ENCODE results near the gene DNAJC10.
"Not testable (repeated sequence)": the region's sequence is repeated elsewhere in the genome, so short reads cannot be mapped to it uniquely, and the experiment has no call there.

The DNAJC10 gene

GRCh38 chr2:182672466-182673165 is 43.4 kb upstream of the DNAJC10 start:
- Histone ChIP-seq H3K9ac (no peak overlapping the region), H2AFZ (ENCODE audit: low read depth) (no peak overlapping the region), H3K36me3 (ENCODE audit: insufficient read depth) (no peaks in the 10 kb centered on the region), H3K4me3 (IDR thresholded peaks at IDR 0.05; ENCODE audit: insufficient read depth, low read depth, low read length) (no peak overlapping the region), H3K27me3 (ENCODE audit: insufficient read depth, low read depth) (no peaks in the 10 kb centered on the region), H3K79me2 (ENCODE audit: insufficient read depth, low read depth) (no peaks in the 10 kb centered on the region), H3K27ac (no peak overlapping the region), H3K4me2 (no peak overlapping the region), H4K20me1 (ENCODE audit: insufficient read depth) (no peaks in the 10 kb centered on the region), H3K4me1 (ENCODE audit: low read depth, poor library complexity, severe bottlenecking) (peaks cover 29% of the 10 kb centered on the region)
- TF ChIP-seq, protein P1, sequence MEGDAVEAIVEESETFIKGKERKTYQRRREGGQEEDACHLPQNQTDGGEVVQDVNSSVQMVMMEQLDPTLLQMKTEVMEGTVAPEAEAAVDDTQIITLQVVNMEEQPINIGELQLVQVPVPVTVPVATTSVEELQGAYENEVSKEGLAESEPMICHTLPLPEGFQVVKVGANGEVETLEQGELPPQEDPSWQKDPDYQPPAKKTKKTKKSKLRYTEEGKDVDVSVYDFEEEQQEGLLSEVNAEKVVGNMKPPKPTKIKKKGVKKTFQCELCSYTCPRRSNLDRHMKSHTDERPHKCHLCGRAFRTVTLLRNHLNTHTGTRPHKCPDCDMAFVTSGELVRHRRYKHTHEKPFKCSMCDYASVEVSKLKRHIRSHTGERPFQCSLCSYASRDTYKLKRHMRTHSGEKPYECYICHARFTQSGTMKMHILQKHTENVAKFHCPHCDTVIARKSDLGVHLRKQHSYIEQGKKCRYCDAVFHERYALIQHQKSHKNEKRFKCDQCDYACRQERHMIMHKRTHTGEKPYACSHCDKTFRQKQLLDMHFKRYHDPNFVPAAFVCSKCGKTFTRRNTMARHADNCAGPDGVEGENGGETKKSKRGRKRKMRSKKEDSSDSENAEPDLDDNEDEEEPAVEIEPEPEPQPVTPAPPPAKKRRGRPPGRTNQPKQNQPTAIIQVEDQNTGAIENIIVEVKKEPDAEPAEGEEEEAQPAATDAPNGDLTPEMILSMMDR (conservative IDR thresholded peaks at IDR 0.05; ENCODE audit: low read depth, low read length), result no peak

GRCh38 chr2:182680837-182681236 is 35.2 kb upstream of the DNAJC10 start:
- no peak overlapping the region for H2AFZ ChIP-seq (ENCODE audit: low read depth)
- TF ChIP-seq, protein P1 (conservative IDR thresholded peaks at IDR 0.05; ENCODE audit: low read depth, low read length), result no peak
- no peak overlapping the region for H3K9ac ChIP-seq
- H3K36me3 ChIP-seq (ENCODE audit: insufficient read depth), result no peaks in the 10 kb centered on the region
- no peaks in the 10 kb centered on the region for H3K4me1 ChIP-seq (ENCODE audit: low read depth, poor library complexity, severe bottlenecking)
- H3K27me3 ChIP-seq (ENCODE audit: insufficient read depth, low read depth), result no peaks in the 10 kb centered on the region
- H4K20me1 ChIP-seq (ENCODE audit: insufficient read depth), result no peaks in the 10 kb centered on the region
- H3K27ac ChIP-seq, result no peak overlapping the region
- H3K79me2 ChIP-seq (ENCODE audit: insufficient read depth, low read depth), result no peaks in the 10 kb centered on the region
- no peak overlapping the region for H3K4me2 ChIP-seq
- no peak overlapping the region for H3K4me3 ChIP-seq (IDR thresholded peaks at IDR 0.05; ENCODE audit: insufficient read depth, low read depth, low read length)

GRCh38 chr2:182682210-182682609 is 33.8 kb upstream of the DNAJC10 start:
- Histone ChIP-seq H3K36me3 (ENCODE audit: insufficient read depth) (peaks cover 3% of the 10 kb centered on the region; the same call in 1 of the 2 replicates), H3K79me2 (ENCODE audit: insufficient read depth, low read depth) (no peaks in the 10 kb centered on the region), H3K27ac (no peak overlapping the region), H3K4me3 (IDR thresholded peaks at IDR 0.05; ENCODE audit: insufficient read depth, low read depth, low read length) (no peak overlapping the region), H3K4me1 (ENCODE audit: low read depth, poor library complexity, severe bottlenecking) (no peaks in the 10 kb centered on the region), H2AFZ (ENCODE audit: low read depth) (no peak overlapping the region), H3K27me3 (ENCODE audit: insufficient read depth, low read depth) (no peaks in the 10 kb centered on the region), H4K20me1 (ENCODE audit: insufficient read depth) (no peaks in the 10 kb centered on the region), H3K4me2 (no peak overlapping the region), H3K9ac (no peak overlapping the region)
- TF ChIP-seq, protein P1 (conservative IDR thresholded peaks at IDR 0.05; ENCODE audit: low read depth, low read length), result no peak

DNA sequence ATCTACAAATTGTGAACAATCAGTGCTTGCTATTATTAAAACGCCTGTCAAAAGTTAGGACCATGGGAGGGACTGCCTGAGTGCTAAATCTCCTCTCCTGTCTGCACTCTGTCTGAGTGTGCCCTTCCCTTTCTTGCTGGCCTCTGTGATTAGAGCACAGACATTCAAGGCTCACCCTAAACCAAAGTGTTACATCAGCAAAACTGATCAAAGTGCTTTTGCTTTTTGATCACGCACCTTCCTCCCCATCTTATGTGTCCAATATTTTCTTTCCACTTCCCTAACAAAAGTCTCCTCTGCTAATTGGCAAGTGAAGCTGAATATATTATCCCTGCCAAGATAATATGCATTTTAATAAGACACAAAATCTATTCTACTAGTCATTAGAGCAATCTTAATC is 30.5 kb upstream of the DNAJC10 start:
- no peak overlapping the region for H3K4me3 ChIP-seq (IDR thresholded peaks at IDR 0.05; ENCODE audit: insufficient read depth, low read depth, low read length)
- H3K27ac ChIP-seq, result no peak overlapping the region
- H2AFZ ChIP-seq (ENCODE audit: low read depth), result no peak overlapping the region
- no peaks in the 10 kb centered on the region for H3K4me1 ChIP-seq (ENCODE audit: low read depth, poor library complexity, severe bottlenecking)
- H3K4me2 ChIP-seq, result no peak overlapping the region
- TF ChIP-seq, protein P1 (conservative IDR thresholded peaks at IDR 0.05; ENCODE audit: low read depth, low read length), result no peak
- H3K79me2 ChIP-seq (ENCODE audit: insufficient read depth, low read depth), result no peaks in the 10 kb centered on the region
- H3K27me3 ChIP-seq (ENCODE audit: insufficient read depth, low read depth), result no peaks in the 10 kb centered on the region
- peaks cover 3% of the 10 kb centered on the region; the same call in 1 of the 2 replicates for H3K36me3 ChIP-seq (ENCODE audit: insufficient read depth)
- H4K20me1 ChIP-seq (ENCODE audit: insufficient read depth), result no peaks in the 10 kb centered on the region
- H3K9ac ChIP-seq, result no peak overlapping the region

GRCh38 chr2:182686763-182687162 is 29.3 kb upstream of the DNAJC10 start:
- H3K4me3 ChIP-seq (IDR thresholded peaks at IDR 0.05; ENCODE audit: insufficient read depth, low read depth, low read length); H3K27ac ChIP-seq; H3K4me2 ChIP-seq; H2AFZ ChIP-seq (ENCODE audit: low read depth); H3K36me3 ChIP-seq (ENCODE audit: insufficient read depth); H3K9ac ChIP-seq; H3K79me2 ChIP-seq (ENCODE audit: insufficient read depth, low read depth); H3K4me1 ChIP-seq (ENCODE audit: low read depth, poor library complexity, severe bottlenecking); H3K27me3 ChIP-seq (ENCODE audit: insufficient read depth, low read depth); H4K20me1 ChIP-seq (ENCODE audit: insufficient read depth): not testable (repeated sequence)

All from KMS-11 (cell line).